B cell (primary cell): ENCODE measurements around the gene TMBIM4.

Experiments used
- CTCF ChIP-seq: fragments of 200-600 bp; IDR thresholded peaks from one replicate; pipeline ENCODE4 v1.8.0; 2022; ENCODE audit warnings: antibody characterized with exemption, mild to moderate bottlenecking
- EZH2 ChIP-seq: IDR thresholded peaks from 2 replicates; pipeline ENCODE4 v1.6.1; 2012; ENCODE audit warnings: borderline replicate concordance, low read depth, mild to moderate bottlenecking, moderate library complexity, low read length; ENCODE audit not compliant: insufficient read depth, poor library complexity, severe bottlenecking

- TF ChIP-seq CTCF (no peak), EZH2 (no peak)
Observed at GRCh38 chr12:66165141-66165540, 4.7 kb downstream of the TMBIM4 start.
